Endometrial microvascular endothelial cells (primary cell): ENCODE data around the gene ASNSD1. TPM values are rescaled to one million over a fixed set of nuclear protein-coding genes. Genes with fewer than 3 reads are reported as not detected.
"Not testable (repeated sequence)": the region's sequence is repeated elsewhere in the genome, so short reads cannot be mapped to it uniquely, and the experiment has no call there.

ENCODE experiments used
- in situ Hi-C: cut with HindIII; loops from 2 replicates; pipeline ENCODE4 v1.10.0; 2017; ENCODE audit warnings: low sequenced_read_pairs, low pct_unique_long_range_greater_than_20kb; ENCODE audit errors: inconsistent ontology term
- total RNA-seq: library from RNA; depleted of rRNA; stranded (reverse); fragments of >200 nt; gene quantifications from one replicate; pipeline ENCODE4 v1.2.3, GENCODE V29; 2015; ENCODE audit errors: inconsistent ontology term

ASNSD1 gene
- total RNA-seq, 1 donor from 2014 or later, result 62.3 TPM

DNA sequence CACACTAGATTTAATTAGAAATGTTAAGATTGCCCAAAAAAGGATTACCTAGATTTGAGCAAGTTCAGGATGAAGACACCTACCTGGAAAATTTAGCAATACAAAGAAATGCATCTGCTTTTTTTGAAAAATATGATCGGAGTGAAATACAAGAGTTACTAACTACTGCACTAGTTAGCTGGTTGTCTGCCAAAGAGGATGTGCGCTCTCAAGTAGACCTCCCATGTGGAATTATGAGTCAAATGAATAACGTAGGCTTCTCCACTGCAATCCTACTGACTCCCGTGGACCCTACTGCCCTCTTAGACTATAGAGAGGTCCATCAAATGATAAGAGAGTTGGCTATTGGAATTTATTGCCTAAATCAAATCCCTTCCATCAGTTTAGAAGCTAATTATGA, 15.2 kb downstream of the ASNSD1 start:
- in situ Hi-C loops, result no loop called here

GRCh38 chr2:189679226-189679625, 18.0 kb downstream of the ASNSD1 start:
- in situ Hi-C loops, result no loop called here

DNA sequence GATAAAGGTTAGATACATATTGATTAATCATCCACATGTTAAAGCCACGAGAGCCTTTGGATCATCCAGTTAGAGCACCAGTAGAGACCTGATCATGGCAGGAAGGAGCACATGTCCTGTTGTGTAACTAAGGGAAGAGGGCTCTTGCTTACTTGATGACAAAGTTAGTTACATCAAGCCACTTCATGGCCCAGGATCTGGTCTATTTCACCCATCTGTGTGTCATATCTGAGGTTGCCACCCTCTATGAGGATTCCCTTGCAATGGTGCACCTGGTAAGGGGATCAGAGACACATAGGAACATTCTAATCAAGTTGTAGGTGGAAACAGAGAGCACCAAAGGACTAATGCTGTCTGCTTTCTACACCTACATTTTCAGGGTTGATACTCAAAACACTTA, 19.9 kb downstream of the ASNSD1 start:
- in situ Hi-C loops, result no loop called here

GRCh38 chr2:189681903-189682302, 20.6 kb downstream of the ASNSD1 start:
- in situ Hi-C loops, result no loop called here

- in situ Hi-C loops, result no loop called here
Measured at GRCh38 chr2:189683348-189683747, 22.1 kb downstream of the ASNSD1 start.

GRCh38 chr2:189684811-189685210, 23.6 kb downstream of the ASNSD1 start:
- in situ Hi-C loops, result no loop called here

GRCh38 chr2:189685540-189686229, 24.4 kb downstream of the ASNSD1 start:
- in situ Hi-C loops, result no loop called here

DNA sequence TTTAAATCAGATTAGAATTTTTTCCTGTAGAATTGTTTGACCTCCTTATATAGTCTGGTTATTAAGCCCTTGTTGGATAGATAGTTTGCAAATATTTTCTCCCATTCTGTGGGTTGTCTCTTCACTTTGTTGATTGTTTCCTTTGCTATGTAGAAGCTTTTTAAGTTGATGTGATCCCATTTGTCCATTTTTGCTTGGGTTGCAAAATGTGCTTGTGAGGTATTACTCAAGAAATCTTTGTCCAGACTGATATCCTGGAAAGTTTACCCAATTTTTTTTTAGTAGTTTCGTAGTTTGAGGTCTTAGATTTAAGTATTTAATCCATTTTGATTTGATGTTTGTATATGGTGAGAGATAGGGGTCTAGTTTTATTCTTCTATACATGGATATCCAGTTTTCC, 26.5 kb downstream of the ASNSD1 start:
- in situ Hi-C loops, result not testable (repeated sequence)

- in situ Hi-C loops, result no loop called here
Measured at GRCh38 chr2:189696223-189696622, 35.0 kb downstream of the ASNSD1 start.

GRCh38 chr2:189698020-189698887, 37.0 kb downstream of the ASNSD1 start:
- in situ Hi-C loops, result no loop called here

DNA sequence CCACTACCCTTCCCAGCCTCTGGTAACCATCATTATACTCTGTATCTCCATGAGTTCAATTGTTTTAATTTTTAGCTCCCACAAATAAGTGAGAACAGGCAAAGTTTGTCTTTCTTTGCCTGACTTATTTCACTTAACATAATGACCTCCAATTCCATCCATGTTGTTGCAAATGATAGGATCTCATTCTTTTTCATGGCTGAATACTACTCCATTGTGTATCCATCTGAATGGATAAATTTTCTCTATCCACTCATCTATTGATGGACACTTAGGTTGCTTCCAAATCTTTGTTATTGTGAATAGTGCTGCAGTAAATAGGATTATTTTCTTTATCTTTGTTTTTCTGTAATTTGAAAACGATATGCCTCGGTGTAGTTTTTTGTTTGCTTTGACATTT, 39.4 kb downstream of the ASNSD1 start:
- in situ Hi-C loops, result no loop called here

DNA sequence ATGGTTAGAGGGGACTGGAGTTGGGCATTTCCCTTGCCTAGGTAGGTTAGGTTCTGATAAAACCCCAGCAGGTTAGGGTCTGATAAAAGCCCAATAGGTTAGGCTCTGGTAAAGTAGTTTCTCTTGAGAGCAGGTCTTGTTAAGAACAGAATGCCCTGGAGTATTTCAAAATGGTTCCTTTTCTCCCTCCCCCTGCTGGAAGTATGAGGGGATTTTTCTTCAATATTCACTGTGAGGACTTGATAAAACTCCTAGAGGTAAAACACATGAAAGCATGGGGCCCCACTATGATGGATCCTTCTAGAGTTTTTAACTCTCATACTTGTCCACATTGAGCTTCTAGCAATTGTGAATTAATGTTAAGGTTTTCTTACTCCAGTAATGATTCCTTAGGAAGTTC, 40.8 kb downstream of the ASNSD1 start:
- in situ Hi-C loops, result no loop called here

GRCh38 chr2:189709501-189710221, 48.4 kb downstream of the ASNSD1 start:
- in situ Hi-C loops, result no loop called here

GRCh38 chr2:189717593-189717992, 56.3 kb downstream of the ASNSD1 start:
- in situ Hi-C loops, result not testable (repeated sequence)

GRCh38 chr2:189719571-189719970, 58.3 kb downstream of the ASNSD1 start:
- in situ Hi-C loops, result no loop called here

Other genes with a start within 250 kb of the ASNSD1 start
- 60.2 TPM for gene WDR75, start 220.0 kb upstream of the ASNSD1 start, total RNA-seq
- 0.09 TPM for gene SLC40A1, start 80.7 kb upstream of the ASNSD1 start, total RNA-seq
- gene ANKAR, start 13.2 kb downstream of the ASNSD1 start, total RNA-seq, result 1.2 TPM
- 9.5 TPM for gene OSGEPL1, start 101.3 kb downstream of the ASNSD1 start, total RNA-seq
- 54.8 TPM for gene ORMDL1, start 122.9 kb downstream of the ASNSD1 start, total RNA-seq
- gene PMS1, start 123.0 kb downstream of the ASNSD1 start, total RNA-seq, result 13.4 TPM